ENCODE measurements around the gene METTL9.

Gene METTL9

DNA sequence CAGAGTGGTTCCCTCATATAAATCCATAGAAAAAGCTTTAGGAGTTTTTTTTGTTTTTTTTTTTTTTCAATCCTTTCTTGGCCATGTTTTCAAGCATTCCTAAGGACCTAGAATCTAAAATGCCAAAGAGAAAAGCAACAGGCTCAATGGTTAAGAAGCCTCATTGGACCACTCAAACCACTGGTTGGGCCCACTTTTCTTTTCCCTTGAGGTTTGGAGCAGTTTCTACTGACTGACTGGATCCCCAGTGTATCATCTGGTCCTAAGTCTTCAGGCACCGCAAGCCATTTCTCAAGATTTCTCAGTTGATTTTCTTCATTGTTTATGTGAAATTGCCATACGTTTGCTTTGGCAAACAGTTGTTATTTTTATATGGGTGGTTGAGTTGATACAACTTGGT is 14.4 kb downstream of the METTL9 start:
- TF ChIP-seq, protein P1, sequence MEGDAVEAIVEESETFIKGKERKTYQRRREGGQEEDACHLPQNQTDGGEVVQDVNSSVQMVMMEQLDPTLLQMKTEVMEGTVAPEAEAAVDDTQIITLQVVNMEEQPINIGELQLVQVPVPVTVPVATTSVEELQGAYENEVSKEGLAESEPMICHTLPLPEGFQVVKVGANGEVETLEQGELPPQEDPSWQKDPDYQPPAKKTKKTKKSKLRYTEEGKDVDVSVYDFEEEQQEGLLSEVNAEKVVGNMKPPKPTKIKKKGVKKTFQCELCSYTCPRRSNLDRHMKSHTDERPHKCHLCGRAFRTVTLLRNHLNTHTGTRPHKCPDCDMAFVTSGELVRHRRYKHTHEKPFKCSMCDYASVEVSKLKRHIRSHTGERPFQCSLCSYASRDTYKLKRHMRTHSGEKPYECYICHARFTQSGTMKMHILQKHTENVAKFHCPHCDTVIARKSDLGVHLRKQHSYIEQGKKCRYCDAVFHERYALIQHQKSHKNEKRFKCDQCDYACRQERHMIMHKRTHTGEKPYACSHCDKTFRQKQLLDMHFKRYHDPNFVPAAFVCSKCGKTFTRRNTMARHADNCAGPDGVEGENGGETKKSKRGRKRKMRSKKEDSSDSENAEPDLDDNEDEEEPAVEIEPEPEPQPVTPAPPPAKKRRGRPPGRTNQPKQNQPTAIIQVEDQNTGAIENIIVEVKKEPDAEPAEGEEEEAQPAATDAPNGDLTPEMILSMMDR (conservative IDR thresholded peaks at IDR 0.05), result no peak
- no peak overlapping the region for H3K27ac ChIP-seq

DNA sequence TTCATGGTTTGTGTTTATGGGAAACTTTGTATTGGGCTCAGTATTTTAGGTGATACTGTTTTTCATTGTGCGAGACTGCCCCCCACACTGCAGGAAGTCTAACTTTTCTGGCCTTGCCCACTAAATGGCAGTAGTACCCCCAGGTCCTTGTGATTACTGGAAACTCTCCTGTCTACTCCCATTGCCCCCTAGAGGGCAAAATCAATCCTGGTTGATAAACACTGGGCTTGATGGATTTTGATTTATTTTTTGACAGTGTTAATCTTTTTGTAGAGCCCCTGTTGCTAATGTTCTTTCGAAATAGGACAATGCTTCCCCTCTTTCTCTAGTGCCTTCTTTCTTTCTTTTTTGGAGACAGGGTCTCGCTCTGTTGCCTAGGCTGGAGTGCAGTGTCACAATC is 15.5 kb downstream of the METTL9 start:
- TF ChIP-seq, protein P1 (conservative IDR thresholded peaks at IDR 0.05), result no peak
- no peak overlapping the region for H3K27ac ChIP-seq

- TF ChIP-seq, protein P1 (conservative IDR thresholded peaks at IDR 0.05), result no peak
- no peak overlapping the region for H3K27ac ChIP-seq
Measured at GRCh38 chr16:21617607-21618006, 18.2 kb downstream of the METTL9 start.

GRCh38 chr16:21618281-21618680 is 18.9 kb downstream of the METTL9 start:
- TF ChIP-seq, protein P1 (conservative IDR thresholded peaks at IDR 0.05), result no peak
- no peak overlapping the region for H3K27ac ChIP-seq

DNA sequence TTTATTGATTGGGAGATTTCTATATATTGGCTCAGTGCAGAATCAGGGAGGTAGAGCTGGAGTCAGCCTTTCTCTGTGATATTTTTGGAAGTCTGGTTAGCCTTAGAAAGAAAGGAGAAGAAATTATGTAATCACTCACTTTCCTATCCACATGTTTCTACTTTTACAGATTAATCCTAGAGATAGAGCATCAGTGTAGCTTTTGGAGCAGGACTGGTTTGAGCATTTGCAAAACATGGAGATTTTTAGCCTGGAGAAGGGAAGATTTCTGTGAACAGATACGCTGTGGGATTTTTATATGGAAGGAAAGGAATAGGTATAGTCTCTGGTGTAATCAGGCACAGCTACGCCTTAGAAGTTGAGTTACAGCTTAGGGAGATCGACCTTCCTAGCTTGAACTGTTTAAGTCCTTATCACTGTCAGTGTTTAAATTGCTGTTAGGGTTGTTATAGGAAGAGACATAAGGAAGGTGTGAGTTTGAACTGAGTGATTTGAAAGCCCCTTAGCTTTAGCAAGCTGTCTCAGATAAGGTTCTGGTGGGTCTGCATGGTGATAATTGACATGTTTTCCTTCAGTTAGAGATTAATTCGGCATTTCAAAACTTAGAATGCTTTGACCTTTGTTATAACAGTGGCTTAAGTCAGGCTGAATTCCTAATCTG is 20.5 kb downstream of the METTL9 start:
- H3K27ac ChIP-seq, result no peak overlapping the region
- TF ChIP-seq, protein P1 (conservative IDR thresholded peaks at IDR 0.05), result no peak

GRCh38 chr16:21620592-21620991 is 21.2 kb downstream of the METTL9 start:
- TF ChIP-seq, protein P1 (conservative IDR thresholded peaks at IDR 0.05), result no peak
- H3K27ac ChIP-seq, result no peak overlapping the region

GRCh38 chr16:21622545-21622944 is 23.2 kb downstream of the METTL9 start:
- no peak overlapping the region for H3K27ac ChIP-seq
- TF ChIP-seq, protein P1 (conservative IDR thresholded peaks at IDR 0.05), result no peak
